ENCODE measurements around the gene TMEM272. TPM values are rescaled to one million over a fixed set of nuclear protein-coding genes. Genes with fewer than 3 reads are reported as not detected.

Gene TMEM272
- polyA plus RNA-seq, 4 donors = 0.14 to 0.66 (median 0.35) TPM

GRCh38 chr13:51764184-51765141 is 80.5 kb downstream of the TMEM272 start:
- DNase-seq (ENCODE audit: low read depth in 4 of 4, low spot score in 3 of 4) = no peak

- no peak for DNase-seq (ENCODE audit: low read depth in 4 of 4, low spot score in 3 of 4)
Measured at GRCh38 chr13:51763486-51763885, 81.5 kb downstream of the TMEM272 start.

Other genes with a start within 250 kb of the TMEM272 start
- gene DHRS12, start 41.0 kb downstream of the TMEM272 start, polyA plus RNA-seq (ENCODE audit: insufficient read length in 4 of 4) = 10 to 100 TPM; 15.4 to 23.1 (median 20.2) TPM
- not detected for gene CCDC70, start 16.8 kb upstream of the TMEM272 start, polyA plus RNA-seq (ENCODE audit: insufficient read length in 4 of 4)
- 10 to 100 TPM in 3 of 4 donors, 1 to 10 TPM in 1; 6.6 to 20.5 (median 17.8) TPM for gene ATP7B, start 166.3 kb upstream of the TMEM272 start, polyA plus RNA-seq (ENCODE audit: insufficient read length in 4 of 4)
- 10 to 100 TPM; 29.7 to 36.8 (median 32.7) TPM for gene ALG11, start 167.2 kb upstream of the TMEM272 start, polyA plus RNA-seq (ENCODE audit: insufficient read length in 4 of 4)
- gene UTP14C, start 179.5 kb upstream of the TMEM272 start, polyA plus RNA-seq (ENCODE audit: insufficient read length in 4 of 4) = 10 to 100 TPM; 31.1 to 36.2 (median 33.6) TPM

Measured in left renal pelvis (tissue), 4 donors.